Thyroid gland (tissue), 4 donors: ENCODE results near the gene SLCO3A1. TPM values are rescaled to one million over a fixed set of nuclear protein-coding genes. Genes with fewer than 3 reads are reported as not detected.

Source experiments
- DNase-seq, 2 donors: peaks; one replicate each; pipeline ENCODE4 v3.0.0-alpha.2; 2019
- H3K27ac ChIP-seq, 3 donors: fragments of 200-600 bp; sonication (generic); 1 replicate in 2 of 3; 2 replicates in 1 of 3; pipeline ENCODE4 v1.5.1; 2016 to 2019; ENCODE audit warnings: mild to moderate bottlenecking in 1 of 3, moderate library complexity in 1 of 3
- H3K27me3 ChIP-seq: fragments of 200-600 bp; sonication (generic); one replicate; pipeline ENCODE4 v1.5.1; 2019
- H3K36me3 ChIP-seq, 2 donors: fragments of 200-600 bp; sonication (generic); one replicate each; pipeline ENCODE4 v1.5.1; 2016 to 2019
- H3K4me1 ChIP-seq, 2 donors: fragments of 200-600 bp; sonication (generic); one replicate each; pipeline ENCODE4 v1.5.1; 2017 to 2019
- H3K4me3 ChIP-seq, 3 donors: fragments of 200-600 bp; sonication (generic); replicated peaks in 1 of 3; 1 replicate in 2 of 3; 2 replicates in 1 of 3; pipeline ENCODE4 v1.5.1; 2016; ENCODE audit warnings: mild to moderate bottlenecking in 1 of 3
- H3K9me3 ChIP-seq: fragments of 200-600 bp; sonication (generic); one replicate; pipeline ENCODE4 v1.5.1; 2017
- CTCF ChIP-seq, 6 experiments: fragments of 200-600 bp in 3 of 6; fragments of 450-650 bp in 3 of 6; sonication (generic) in 3 of 6; IDR thresholded peaks; one replicate each; pipeline ENCODE4 v1.5.1; 2016 to 2019; ENCODE audit warnings: antibody characterized with exemption in 6 of 6, mild to moderate bottlenecking in 2 of 6, inconsistent platforms in 1 of 6, moderate library complexity in 1 of 6
- POLR2A ChIP-seq, 2 donors: fragments of 450-650 bp; IDR thresholded peaks; one replicate each; pipeline ENCODE4 v1.6.1; 2017; ENCODE audit warnings: antibody characterized with exemption in 2 of 2, mild to moderate bottlenecking in 2 of 2, moderate library complexity in 1 of 2
- WGBS, 2 donors: methylation state at CpG; one replicate each; pipeline ENCODE4 v1.1.5; 2017; 5-methylcytosine and 5-hydroxymethylcytosine counted together
- intact Hi-C: fragments of 100-400 bp; cut with DNase I; formaldehyde crosslinking; loops from one replicate; pipeline ENCODE4 v1.15.1; 2023
- total RNA-seq, 4 donors: library from RNA; depleted of rRNA; stranded (reverse); fragments of >200 nt; gene quantifications; one replicate each; pipeline ENCODE4 v1.2.3, GENCODE V29; 2016

The SLCO3A1 gene
- total RNA-seq, 4 donors from 2014 or later: 23.3 to 31.4 (median 28.0) TPM

DNA sequence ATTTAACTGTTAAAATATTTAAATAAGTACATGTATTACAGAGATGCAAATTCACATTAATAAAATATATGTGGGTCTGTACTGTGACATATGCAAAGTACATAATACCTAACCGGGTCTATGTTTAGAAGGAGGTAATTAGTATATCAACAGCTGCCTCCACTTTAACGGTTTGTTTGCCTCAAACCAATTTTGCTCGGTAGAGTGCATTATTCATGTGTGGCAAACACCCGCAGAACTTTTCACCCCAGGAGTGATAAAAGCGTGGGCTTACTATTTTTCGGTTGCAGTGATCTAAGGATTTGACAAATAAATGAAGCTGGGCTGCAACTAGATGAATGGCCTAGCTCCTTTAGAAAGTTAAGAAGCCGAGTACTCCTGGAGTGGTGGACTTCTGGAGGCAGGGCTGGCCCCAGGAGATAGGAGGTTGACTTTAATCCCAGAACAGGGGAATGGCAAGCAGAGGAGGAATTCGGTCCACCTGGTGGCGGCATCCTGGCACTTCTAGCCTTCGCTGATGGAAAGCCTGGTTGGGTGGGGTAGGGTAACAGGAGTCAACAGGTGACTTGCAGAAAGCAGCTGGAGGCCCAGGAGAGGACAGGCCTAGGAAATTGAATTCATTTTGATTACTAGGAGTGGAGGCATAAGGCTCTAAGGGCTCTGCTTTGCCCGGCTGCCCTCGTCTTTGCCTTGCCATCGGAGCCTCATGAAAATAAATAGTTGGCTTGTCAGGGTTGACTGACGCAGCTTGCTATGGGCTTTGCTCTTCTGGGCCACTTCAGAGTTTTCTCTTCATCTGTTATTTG is 2.4 kb downstream of the SLCO3A1 start:
- Histone ChIP-seq H3K27ac (peak overlapping the region; percentile 88 to 93 (median 92)), H3K36me3 (no peaks in the 10 kb centered on the region), H3K4me3 (no peak overlapping the region), H3K4me1 (peaks cover 35 to 51% of the 10 kb centered on the region in 2 donors), H3K9me3 (no peaks in the 10 kb centered on the region), H3K27me3 (no peaks in the 10 kb centered on the region)
- TF ChIP-seq CTCF (IDR thresholded peaks at IDR 0.05) (peak in 4 of 6 experiments; percentile 32 to 49 (median 39)), POLR2A (IDR thresholded peaks at IDR 0.05) (peak in 1 of 2 donors; percentile 42)
- 45 to 51% methylated on average over 14 of the region's 14 CpGs for WGBS, 2 donors
- intact Hi-C loops: loop anchor here (10.0 kb wide), 1 partner anchor 89 kb away; no protein-coding TSS in a partner anchor
- DNase-seq: peak; percentile 73 to 77

- H3K4me1 ChIP-seq: peaks cover 29 to 43% of the 10 kb centered on the region in 2 donors
- DNase-seq: no peak
- H3K4me3 ChIP-seq: no peak overlapping the region
- no peaks in the 10 kb centered on the region for H3K36me3 ChIP-seq
- intact Hi-C loops: loop anchor here (10.0 kb wide), 1 partner anchor 88 kb away; no protein-coding TSS in a partner anchor
- H3K27me3 ChIP-seq: no peaks in the 10 kb centered on the region
- no peaks in the 10 kb centered on the region for H3K9me3 ChIP-seq
- no peak for TF ChIP-seq CTCF (IDR thresholded peaks at IDR 0.05)
- no peak for TF ChIP-seq POLR2A (IDR thresholded peaks at IDR 0.05)
- peak overlapping the region; percentile 88 to 93 (median 92) for H3K27ac ChIP-seq
- 81 to 87% methylated on average over 3 of the region's 3 CpGs for WGBS, 2 donors
Measured at GRCh38 chr15:91857224-91857585, 3.7 kb downstream of the SLCO3A1 start.

DNA sequence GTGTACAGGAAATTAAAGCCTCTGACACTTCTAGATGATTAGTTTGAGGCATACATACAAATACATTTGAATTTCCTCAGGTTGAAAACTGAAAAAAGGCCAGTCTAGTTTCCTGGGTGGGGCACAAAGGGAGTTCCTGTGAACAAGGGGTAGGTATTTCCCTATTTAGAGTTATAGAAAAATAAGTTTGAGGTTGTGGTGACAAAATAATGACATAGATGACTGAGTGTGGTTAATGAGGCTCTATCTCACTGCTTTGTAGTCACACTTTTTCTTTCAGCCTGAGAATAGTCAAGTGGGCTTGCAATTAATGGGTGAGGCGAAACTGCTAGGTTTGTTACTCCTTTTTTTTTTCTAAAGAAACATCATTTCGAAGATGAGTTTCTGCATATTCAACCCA is 4.3 kb downstream of the SLCO3A1 start:
- Histone ChIP-seq H3K9me3 (no peaks in the 10 kb centered on the region), H3K4me3 (no peak overlapping the region), H3K27me3 (no peaks in the 10 kb centered on the region), H3K36me3 (no peaks in the 10 kb centered on the region), H3K27ac (peak overlapping the region in 2 of 3 donors; percentile 88 to 93), H3K4me1 (peaks cover 25 to 39% of the 10 kb centered on the region in 2 donors)
- WGBS, 2 donors: 76 to 82% methylated on average over 2 of the region's 2 CpGs
- no peak for TF ChIP-seq CTCF (IDR thresholded peaks at IDR 0.05)
- intact Hi-C loops: loop anchor here (10.0 kb wide), 1 partner anchor 87 kb away; no protein-coding TSS in a partner anchor
- no peak for DNase-seq

GRCh38 chr15:91860498-91860897 is 7.0 kb downstream of the SLCO3A1 start:
- H3K36me3 ChIP-seq: no peaks in the 10 kb centered on the region
- no peak overlapping the region for H3K27ac ChIP-seq
- DNase-seq: no peak
- H3K27me3 ChIP-seq: no peaks in the 10 kb centered on the region
- WGBS, 2 donors: 83 to 91% methylated on average over 7 of the region's 7 CpGs
- TF ChIP-seq POLR2A (IDR thresholded peaks at IDR 0.05): no peak
- no peak for TF ChIP-seq CTCF (IDR thresholded peaks at IDR 0.05)
- H3K9me3 ChIP-seq: no peaks in the 10 kb centered on the region
- H3K4me3 ChIP-seq: no peak overlapping the region
- intact Hi-C loops: no loop called here
- peaks cover 33 to 55% of the 10 kb centered on the region in 2 donors for H3K4me1 ChIP-seq

GRCh38 chr15:91861223-91861622 is 7.7 kb downstream of the SLCO3A1 start:
- DNase-seq: no peak
- Histone ChIP-seq H3K4me3 (no peak overlapping the region), H3K27me3 (no peaks in the 10 kb centered on the region), H3K36me3 (no peaks in the 10 kb centered on the region), H3K9me3 (no peaks in the 10 kb centered on the region), H3K4me1 (peaks cover 32 to 55% of the 10 kb centered on the region in 2 donors), H3K27ac (no peak overlapping the region)
- intact Hi-C loops: no loop called here
- WGBS, 2 donors: 77 to 79% methylated on average over 6 of the region's 6 CpGs
- TF ChIP-seq POLR2A (IDR thresholded peaks at IDR 0.05) (no peak), CTCF (IDR thresholded peaks at IDR 0.05) (no peak)
